Subcutaneous abdominal adipose tissue (tissue), 5 donors: ENCODE data around the gene PRPF6.

ENCODE experiments used
- H3K27ac ChIP-seq: one replicate; pipeline ENCODE4 v1.7.0; 2013; ENCODE audit warnings: low read depth, mild to moderate bottlenecking, inconsistent platforms, low read length, moderate library complexity
- H3K27me3 ChIP-seq, 5 donors: one replicate each; pipeline ENCODE4 v1.7.0; 2013; ENCODE audit warnings: low read length in 5 of 5, inconsistent platforms in 1 of 5; ENCODE audit not compliant: control insufficient read depth in 5 of 5, insufficient read depth in 4 of 5
- H3K36me3 ChIP-seq, 5 donors: one replicate each; pipeline ENCODE4 v1.7.0; 2013; ENCODE audit warnings: low read length in 5 of 5; ENCODE audit not compliant: control insufficient read depth in 5 of 5, insufficient read depth in 5 of 5
- H3K4me1 ChIP-seq, 5 donors: one replicate each; pipeline ENCODE4 v1.7.0; 2013; ENCODE audit warnings: low read length in 5 of 5, mild to moderate bottlenecking in 3 of 5, moderate library complexity in 1 of 5; ENCODE audit not compliant: control insufficient read depth in 5 of 5, insufficient read depth in 5 of 5
- H3K4me3 ChIP-seq, 5 donors: one replicate each; pipeline ENCODE4 v1.7.0; 2013; ENCODE audit warnings: low read length in 5 of 5, low read depth in 1 of 5
- H3K9ac ChIP-seq, 5 donors: one replicate each; pipeline ENCODE4 v1.7.0; 2013; ENCODE audit warnings: low read length in 5 of 5, mild to moderate bottlenecking in 4 of 5, moderate library complexity in 3 of 5
- H3K9me3 ChIP-seq, 5 donors: one replicate each; pipeline ENCODE4 v1.7.0; 2013; ENCODE audit warnings: low read length in 5 of 5; ENCODE audit not compliant: control insufficient read depth in 5 of 5
- donor health status: healthy.
- donor health status: healthy.
- donor health status: healthy.
- donor health status: healthy.
- donor health status: healthy.

The PRPF6 gene

GRCh38 chr20:64041781-64042053, 60.8 kb downstream of the PRPF6 start:
- peak overlapping the region; percentile 65 for H3K27ac ChIP-seq
- peaks cover 0 to 6% (median 0%) of the 10 kb centered on the region in 5 donors for H3K36me3 ChIP-seq
- no peak overlapping the region for H3K9ac ChIP-seq
- H3K4me3 ChIP-seq = peak overlapping the region in 3 of 5 donors; percentile 44 to 65 (median 60)
- no peaks in the 10 kb centered on the region for H3K9me3 ChIP-seq
- H3K27me3 ChIP-seq = peaks cover 32 to 53% (median 50%) of the 10 kb centered on the region in 5 donors
- peaks cover 3 to 79% (median 41%) of the 10 kb centered on the region in 5 donors for H3K4me1 ChIP-seq

GRCh38 chr20:64042054-64042781, 61.3 kb downstream of the PRPF6 start:
- Histone ChIP-seq H3K27ac (peak overlapping the region; percentile 65), H3K4me3 (peak overlapping the region in 4 of 5 donors; percentile 43 to 65 (median 52)), H3K27me3 (peaks cover 32 to 53% (median 49%) of the 10 kb centered on the region in 5 donors), H3K9ac (peak overlapping the region in 2 of 5 donors; percentile 39 to 63), H3K4me1 (peaks cover 3 to 78% (median 39%) of the 10 kb centered on the region in 5 donors), H3K36me3 (peaks cover 0 to 6% (median 0%) of the 10 kb centered on the region in 5 donors), H3K9me3 (no peaks in the 10 kb centered on the region)

GRCh38 chr20:64043768-64044167, 62.8 kb downstream of the PRPF6 start:
- H3K4me1 ChIP-seq = peaks cover 3 to 66% (median 36%) of the 10 kb centered on the region in 5 donors
- H3K9me3 ChIP-seq = no peaks in the 10 kb centered on the region
- no peak overlapping the region for H3K27ac ChIP-seq
- H3K4me3 ChIP-seq = peak overlapping the region in 1 of 5 donors; percentile 2
- H3K9ac ChIP-seq = no peak overlapping the region
- peaks cover 0 to 6% (median 3%) of the 10 kb centered on the region in 5 donors for H3K36me3 ChIP-seq
- H3K27me3 ChIP-seq = peaks cover 40 to 60% (median 43%) of the 10 kb centered on the region in 5 donors

- Histone ChIP-seq H3K27ac (peak overlapping the region; percentile 49), H3K36me3 (peaks cover 0 to 6% (median 3%) of the 10 kb centered on the region in 5 donors), H3K9ac (no peak overlapping the region), H3K27me3 (peaks cover 37 to 57% (median 40%) of the 10 kb centered on the region in 5 donors), H3K9me3 (no peaks in the 10 kb centered on the region), H3K4me1 (peaks cover 3 to 58% (median 28%) of the 10 kb centered on the region in 5 donors), H3K4me3 (peak overlapping the region in 3 of 5 donors; percentile 15 to 76 (median 71))
These were observed 63.7 kb downstream of the PRPF6 start for GRCh38 chr20:64044484-64045247.

- Histone ChIP-seq H3K36me3 (peaks cover 0 to 6% (median 3%) of the 10 kb centered on the region in 5 donors), H3K9me3 (no peaks in the 10 kb centered on the region), H3K9ac (no peak overlapping the region), H3K27ac (peak overlapping the region; percentile 5), H3K27me3 (peaks cover 37 to 57% (median 42%) of the 10 kb centered on the region in 5 donors), H3K4me1 (peaks cover 3 to 57% (median 26%) of the 10 kb centered on the region in 5 donors), H3K4me3 (peak overlapping the region in 3 of 5 donors; percentile 67 to 76 (median 71))
These were observed 64.5 kb downstream of the PRPF6 start for GRCh38 chr20:64045346-64046011.

GRCh38 chr20:64047046-64047389, 66.1 kb downstream of the PRPF6 start:
- peak overlapping the region; percentile 46 for H3K27ac ChIP-seq
- H3K4me1 ChIP-seq = peaks cover 0 to 55% (median 13%) of the 10 kb centered on the region in 5 donors
- H3K27me3 ChIP-seq = peaks cover 31 to 54% (median 43%) of the 10 kb centered on the region in 5 donors

GRCh38 chr20:64047968-64048401, 67.1 kb downstream of the PRPF6 start:
- Histone ChIP-seq H3K27ac (no peak overlapping the region), H3K9ac (peak overlapping the region in 1 of 5 donors; percentile 48), H3K27me3 (peaks cover 32 to 59% (median 45%) of the 10 kb centered on the region in 5 donors), H3K4me3 (peak overlapping the region in 3 of 5 donors; percentile 67 to 76 (median 71)), H3K4me1 (peaks cover 0 to 60% (median 11%) of the 10 kb centered on the region in 5 donors), H3K9me3 (no peaks in the 10 kb centered on the region), H3K36me3 (peaks cover 0 to 6% (median 3%) of the 10 kb centered on the region in 5 donors)

More at GRCh38 chr20:64047046-64047389, 66.1 kb downstream of the PRPF6 start:
- Histone ChIP-seq H3K36me3 (peaks cover 0 to 6% (median 3%) of the 10 kb centered on the region in 5 donors), H3K9ac (peak overlapping the region in 1 of 5 donors; percentile 60), H3K4me3 (peak overlapping the region in 4 of 5 donors; percentile 67 to 76 (median 70)), H3K9me3 (no peaks in the 10 kb centered on the region)

- H3K9me3 ChIP-seq = no peaks in the 10 kb centered on the region
- H3K27ac ChIP-seq = no peak overlapping the region
- H3K36me3 ChIP-seq = peaks cover 0 to 6% (median 3%) of the 10 kb centered on the region in 5 donors
- H3K4me3 ChIP-seq = peak overlapping the region in 3 of 5 donors; percentile 39 to 76 (median 67)
- H3K27me3 ChIP-seq = peaks cover 37 to 64% (median 48%) of the 10 kb centered on the region in 5 donors
- no peak overlapping the region for H3K9ac ChIP-seq
- peaks cover 0 to 63% (median 13%) of the 10 kb centered on the region in 5 donors for H3K4me1 ChIP-seq
These were observed 67.6 kb downstream of the PRPF6 start for GRCh38 chr20:64048402-64049044.
